LNCAP (cell line): ENCODE results near the gene TXNDC9.

Source experiments
- TF ChIP-seq, protein P1 (sequence below): fragments of 450-650 bp; IDR thresholded peaks from 2 replicates; pipeline ENCODE4 v1.5.1; 2017; ENCODE audit warnings: mild to moderate bottlenecking

Gene TXNDC9

DNA sequence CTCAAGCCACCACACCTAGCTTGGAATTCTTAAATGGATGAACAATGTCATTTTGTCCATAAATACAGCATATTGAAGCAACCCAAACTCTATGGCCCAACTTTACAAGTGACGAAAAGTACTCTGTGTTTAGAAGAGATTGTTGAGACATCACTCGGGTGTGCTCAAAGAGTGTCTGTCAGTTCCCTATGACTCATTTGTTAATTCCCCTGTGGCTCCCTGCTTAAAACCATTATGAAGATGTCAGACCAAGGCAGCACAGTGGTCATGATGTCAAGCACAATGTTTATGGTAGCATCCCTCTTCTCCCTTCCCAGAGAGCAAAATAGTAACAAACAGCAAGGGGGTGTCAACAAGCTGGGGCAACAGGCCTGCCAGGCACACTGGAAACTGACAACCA lies 38.1 kb downstream of the TXNDC9 start:
- TF ChIP-seq, protein P1, sequence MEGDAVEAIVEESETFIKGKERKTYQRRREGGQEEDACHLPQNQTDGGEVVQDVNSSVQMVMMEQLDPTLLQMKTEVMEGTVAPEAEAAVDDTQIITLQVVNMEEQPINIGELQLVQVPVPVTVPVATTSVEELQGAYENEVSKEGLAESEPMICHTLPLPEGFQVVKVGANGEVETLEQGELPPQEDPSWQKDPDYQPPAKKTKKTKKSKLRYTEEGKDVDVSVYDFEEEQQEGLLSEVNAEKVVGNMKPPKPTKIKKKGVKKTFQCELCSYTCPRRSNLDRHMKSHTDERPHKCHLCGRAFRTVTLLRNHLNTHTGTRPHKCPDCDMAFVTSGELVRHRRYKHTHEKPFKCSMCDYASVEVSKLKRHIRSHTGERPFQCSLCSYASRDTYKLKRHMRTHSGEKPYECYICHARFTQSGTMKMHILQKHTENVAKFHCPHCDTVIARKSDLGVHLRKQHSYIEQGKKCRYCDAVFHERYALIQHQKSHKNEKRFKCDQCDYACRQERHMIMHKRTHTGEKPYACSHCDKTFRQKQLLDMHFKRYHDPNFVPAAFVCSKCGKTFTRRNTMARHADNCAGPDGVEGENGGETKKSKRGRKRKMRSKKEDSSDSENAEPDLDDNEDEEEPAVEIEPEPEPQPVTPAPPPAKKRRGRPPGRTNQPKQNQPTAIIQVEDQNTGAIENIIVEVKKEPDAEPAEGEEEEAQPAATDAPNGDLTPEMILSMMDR = no peak

DNA sequence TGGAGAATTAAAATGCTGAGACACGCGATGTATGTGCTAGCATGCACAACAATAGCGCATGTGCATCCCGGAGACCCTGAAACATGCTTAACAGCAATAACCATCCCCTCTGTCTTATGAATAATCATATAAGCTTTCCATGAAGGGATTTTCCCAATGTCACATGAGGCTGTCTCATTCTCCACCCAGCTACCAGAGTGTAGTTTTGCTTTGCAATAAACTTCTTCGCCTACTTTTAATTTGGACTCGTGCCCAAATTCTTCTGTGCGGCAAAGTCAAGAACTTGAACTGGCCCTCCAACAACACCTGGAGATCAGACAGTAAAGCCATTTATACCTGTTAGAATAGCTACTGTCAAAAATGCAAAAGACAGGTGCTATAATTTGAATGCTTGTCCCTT lies 50.6 kb downstream of the TXNDC9 start:
- TF ChIP-seq, protein P1 = no peak

DNA sequence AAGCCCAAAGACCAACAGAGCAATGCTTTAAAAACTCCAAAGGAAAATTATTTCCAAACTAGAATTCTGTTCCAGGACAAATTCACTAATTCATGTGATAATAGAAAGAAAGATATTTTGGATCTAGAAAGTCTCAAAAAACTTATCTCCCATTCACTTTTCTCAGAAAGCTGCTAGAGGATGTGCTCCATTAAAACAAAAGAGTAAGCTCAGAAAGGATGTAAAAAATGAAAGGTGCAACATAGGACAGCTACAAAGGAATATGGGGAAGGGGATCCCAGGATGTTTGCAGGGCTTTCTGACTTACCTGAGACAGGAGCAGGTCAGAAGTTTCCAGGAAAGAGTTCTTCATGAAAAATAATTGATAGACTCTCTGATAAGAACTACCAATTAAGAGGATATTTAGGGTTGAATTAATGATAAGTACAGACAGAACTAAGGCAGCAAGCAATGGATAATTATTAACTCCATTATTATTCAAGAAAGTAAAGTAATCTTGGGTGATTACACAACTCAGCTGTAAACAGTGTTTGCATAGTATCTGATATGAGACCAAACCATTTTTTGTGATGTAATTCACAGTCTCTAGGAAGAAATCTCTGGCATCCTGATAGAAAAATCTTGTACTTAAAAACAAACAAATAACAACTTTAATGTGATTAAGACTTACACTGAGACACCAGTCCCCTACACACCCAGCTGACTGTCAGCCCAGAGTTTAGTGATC lies 56.0 kb downstream of the TXNDC9 start:
- TF ChIP-seq, protein P1 = no peak

DNA sequence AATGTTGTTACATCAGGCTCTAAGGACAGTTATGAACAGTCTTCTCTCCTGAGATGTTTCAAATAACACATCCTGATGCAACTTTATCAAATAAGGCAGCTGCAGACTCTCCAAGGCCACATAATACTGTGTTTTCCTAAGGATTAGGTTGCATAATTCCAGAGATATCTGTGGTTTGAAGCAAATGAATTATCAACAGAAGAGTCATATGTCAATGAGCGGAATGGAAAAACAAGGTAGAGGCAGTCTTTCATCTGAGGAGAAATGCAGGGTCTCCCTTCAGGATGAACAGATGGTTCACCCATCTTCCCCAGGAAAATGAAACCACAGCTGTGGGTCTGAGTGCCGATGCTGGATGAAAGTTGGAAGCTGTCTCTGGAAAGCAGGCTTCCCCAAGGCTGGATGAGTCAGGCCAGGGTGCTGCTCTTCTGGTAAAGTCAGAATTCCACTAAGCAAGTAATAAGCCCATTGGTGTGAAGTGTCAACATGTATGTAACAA lies 57.3 kb downstream of the TXNDC9 start:
- TF ChIP-seq, protein P1 = no peak

DNA sequence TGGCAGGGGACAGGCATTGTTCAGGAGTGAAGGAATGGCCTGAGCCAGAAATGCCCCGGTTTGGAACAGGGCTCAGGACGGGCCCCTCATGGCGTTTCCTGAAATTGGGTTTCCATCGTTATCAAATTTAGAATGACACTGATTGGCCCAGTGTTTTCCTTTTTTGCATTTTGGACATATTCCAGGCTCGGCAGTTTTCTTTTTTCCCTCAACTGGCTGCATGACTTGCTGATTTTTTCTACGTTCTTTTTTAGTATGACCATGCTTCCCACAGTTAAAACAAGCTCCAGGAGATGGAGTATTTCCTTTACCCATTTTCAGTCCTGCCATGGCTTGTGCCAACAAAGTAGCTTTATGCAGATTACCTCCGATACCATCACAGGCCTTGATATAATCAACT lies 60.3 kb downstream of the TXNDC9 start:
- TF ChIP-seq, protein P1 = no peak
